Stomach (tissue), 9 donors: ENCODE results near the gene ATXN7L1. TPM values are rescaled to one million over a fixed set of nuclear protein-coding genes. Genes with fewer than 3 reads are reported as not detected.

Source experiments
- DNase-seq, 2 donors: peaks; one replicate each; pipeline versions ENCODE4 v3.0.0 to v3.0.0-alpha.2; 2013 to 2019
- H3K27ac ChIP-seq, 5 donors: fragments of 200-600 bp in 4 of 5; sonication (generic) in 4 of 5; one replicate each; pipeline ENCODE4 v1.5.1; 2013 to 2019; ENCODE audit warnings: mild to moderate bottlenecking in 1 of 5, moderate library complexity in 1 of 5
- H3K27me3 ChIP-seq, 3 donors: fragments of 200-600 bp; sonication (generic); one replicate each; pipeline ENCODE4 v1.5.1; 2017 to 2019; ENCODE audit warnings: mixed run types in 1 of 3
- H3K36me3 ChIP-seq, 4 donors: fragments of 200-600 bp; sonication (generic); 1 replicate in 3 of 4; 2 replicates in 1 of 4; pipeline ENCODE4 v1.5.1; 2016 to 2019
- H3K4me1 ChIP-seq, 4 donors: fragments of 200-600 bp; sonication (generic); one replicate each; pipeline ENCODE4 v1.5.1; 2016 to 2019
- H3K4me3 ChIP-seq, 4 donors: fragments of 200-600 bp; sonication (generic) in 3 of 4; one replicate each; pipeline ENCODE4 v1.5.1; 2016 to 2019; ENCODE audit warnings: mild to moderate bottlenecking in 1 of 4
- H3K9me3 ChIP-seq, 4 donors: fragments of 200-600 bp; sonication (generic); one replicate each; pipeline ENCODE4 v1.5.1; 2016 to 2019
- CTCF ChIP-seq, 7 experiments: fragments of 450-650 bp in 4 of 7; fragments of 200-600 bp in 3 of 7; sonication (generic) in 3 of 7; IDR thresholded peaks; one replicate each; pipeline ENCODE4 v1.5.1; 2016 to 2019; ENCODE audit warnings: antibody characterized with exemption in 7 of 7, control low read depth in 2 of 7, mild to moderate bottlenecking in 1 of 7
- EP300 ChIP-seq: sonication (generic); formaldehyde crosslinking; IDR thresholded peaks from one replicate; pipeline ENCODE4 v1.6.1; 2017; ENCODE audit warnings: antibody characterized with exemption
- POLR2A ChIP-seq, 4 donors: fragments of 450-650 bp; IDR thresholded peaks; one replicate each; pipeline ENCODE4 v1.6.1; 2016; ENCODE audit warnings: antibody characterized with exemption in 4 of 4, control low read depth in 2 of 4, mild to moderate bottlenecking in 1 of 4, moderate library complexity in 1 of 4
- POLR2AphosphoS5 ChIP-seq, 3 donors: sonication (generic); formaldehyde crosslinking; IDR thresholded peaks; one replicate each; pipeline ENCODE4 v1.6.1; 2016; ENCODE audit warnings: antibody characterized with exemption in 3 of 3
- WGBS, 5 donors: extraction: QIAGEN DNeasy Blood & Tissue Kit in 3 of 5; methylation state at CpG; one replicate each; pipeline versions ENCODE4 v1.1.5 to v1.1.7; 2013 to 2018; 5-methylcytosine and 5-hydroxymethylcytosine counted together
- intact Hi-C: fragments of 100-400 bp; cut with DNase I; formaldehyde crosslinking; loops from one replicate; pipeline ENCODE4 v1.15.1; 2023; ENCODE audit warnings: low total_unique reads
- polyA plus RNA-seq, 3 donors: library from polyadenylated mRNA; stranded (reverse); fragments of 200-250 nt; gene quantifications; one replicate each; pipeline ENCODE4 v1.2.3, GENCODE V29; 2013
- total RNA-seq, 5 donors: library from RNA; depleted of rRNA; stranded (reverse); fragments of >200 nt; gene quantifications; one replicate each; pipeline versions ENCODE4 v1.1.0 to v1.2.3, GENCODE V29; 2014 to 2016
- donor health status: healthy with polysubstance abuse.
- donor health status: Bipolar disorder and iron deficiency.
- donor health status: healthy.

ATXN7L1 gene
- total and polyA plus RNA-seq, 8 donors = 3.8 to 92.2 (median 8.8) TPM

GRCh38 chr7:105837765-105838626, 38.4 kb downstream of the ATXN7L1 start:
- DNase-seq = peak in 1 of 2 donors; percentile 55
- 73 to 84% (median 80%) methylated on average over 22 of the region's 22 CpGs for WGBS, 5 donors
- Histone ChIP-seq H3K9me3 (no peaks in the 10 kb centered on the region), H3K36me3 (no peaks in the 10 kb centered on the region), H3K27me3 (no peaks in the 10 kb centered on the region), H3K4me3 (no peak overlapping the region), H3K4me1 (peaks cover 12 to 30% (median 19%) of the 10 kb centered on the region in 4 donors), H3K27ac (peak overlapping the region in 3 of 5 donors; percentile 39 to 53 (median 53))
- intact Hi-C loops = no loop called here
- no peak for TF ChIP-seq POLR2A (IDR thresholded peaks at IDR 0.05)
- no peak for TF ChIP-seq POLR2AphosphoS5 (IDR thresholded peaks at IDR 0.05)
- no peak for TF ChIP-seq EP300
- no peak for TF ChIP-seq CTCF (IDR thresholded peaks at IDR 0.05)

- intact Hi-C loops = no loop called here
- Histone ChIP-seq H3K36me3 (no peaks in the 10 kb centered on the region), H3K4me1 (peaks cover 19 to 37% (median 29%) of the 10 kb centered on the region in 4 donors), H3K9me3 (no peaks in the 10 kb centered on the region), H3K27ac (no peak overlapping the region), H3K4me3 (no peak overlapping the region), H3K27me3 (no peaks in the 10 kb centered on the region)
- WGBS, 5 donors = 76 to 92% (median 82%) methylated on average over 4 of the region's 4 CpGs
- TF ChIP-seq EP300 (no peak), POLR2AphosphoS5 (IDR thresholded peaks at IDR 0.05) (no peak), POLR2A (IDR thresholded peaks at IDR 0.05) (no peak), CTCF (IDR thresholded peaks at IDR 0.05) (no peak)
- DNase-seq = no peak
These were observed 41.0 kb downstream of the ATXN7L1 start for GRCh38 chr7:105835441-105835840.

- no peak for TF ChIP-seq CTCF (IDR thresholded peaks at IDR 0.05)
- TF ChIP-seq POLR2AphosphoS5 (IDR thresholded peaks at IDR 0.05) = no peak
- TF ChIP-seq EP300 = no peak
- TF ChIP-seq POLR2A (IDR thresholded peaks at IDR 0.05) = no peak
- H3K4me3 ChIP-seq = no peak overlapping the region
- no peak overlapping the region for H3K27ac ChIP-seq
- H3K4me1 ChIP-seq = peaks cover 15 to 32% (median 27%) of the 10 kb centered on the region in 4 donors
- intact Hi-C loops = no loop called here
- no peak for DNase-seq
- no peaks in the 10 kb centered on the region for H3K9me3 ChIP-seq
- 91 to 97% (median 93%) methylated on average over 4 of the region's 4 CpGs for WGBS, 5 donors
- no peaks in the 10 kb centered on the region for H3K27me3 ChIP-seq
- no peaks in the 10 kb centered on the region for H3K36me3 ChIP-seq
These were observed 44.4 kb downstream of the ATXN7L1 start for GRCh38 chr7:105831824-105832535.

GRCh38 chr7:105831302-105831620, 45.1 kb downstream of the ATXN7L1 start:
- H3K9me3 ChIP-seq = no peaks in the 10 kb centered on the region
- no peak overlapping the region for H3K4me3 ChIP-seq
- WGBS, 5 donors = 79 to 93% (median 88%) methylated on average over 3 of the region's 3 CpGs
- peaks cover 15 to 32% (median 28%) of the 10 kb centered on the region in 4 donors for H3K4me1 ChIP-seq
- TF ChIP-seq CTCF (IDR thresholded peaks at IDR 0.05) = no peak
- no peak for TF ChIP-seq POLR2A (IDR thresholded peaks at IDR 0.05)
- no peak for TF ChIP-seq EP300
- no peak for TF ChIP-seq POLR2AphosphoS5 (IDR thresholded peaks at IDR 0.05)
- H3K27ac ChIP-seq = peak overlapping the region in 1 of 5 donors; percentile 78
- intact Hi-C loops = no loop called here
- no peaks in the 10 kb centered on the region for H3K36me3 ChIP-seq
- no peaks in the 10 kb centered on the region for H3K27me3 ChIP-seq
- DNase-seq = no peak
